ENCODE data around the gene MED13. TPM values are rescaled to one million over a fixed set of nuclear protein-coding genes. Genes with fewer than 3 reads are reported as not detected.

The MED13 gene
- polyA plus RNA-seq, 3 donors, result 2.1 to 32.0 (median 5.0) TPM

GRCh38 chr17:62089334-62089733 is 24.3 kb upstream of the MED13 start:
- no CpG with 5 or more reads among the region's 3 CpGs for WGBS (ENCODE audit: insufficient coverage)
- Mint-ChIP-seq H3K9me3 (peaks cover 0 to 2% (median 0%) of the 10 kb centered on the region in 7 donors), H3K4me3 (no peak overlapping the region), H3K27ac (no peak overlapping the region), H3K27me3 (ENCODE audit: low read depth in 3 of 3) (peaks cover 2 to 4% (median 2%) of the 10 kb centered on the region in 3 donors), H3K36me3 (no peaks in the 10 kb centered on the region), H3K4me1 (no peaks in the 10 kb centered on the region)
- Histone ChIP-seq H3K4me2 (replicated peaks; ENCODE audit: extremely low read depth, low read length, poor library complexity, severe bottlenecking) (no peak overlapping the region), H2AFZ (ENCODE audit: insufficient read depth, low read depth, low read length, poor library complexity, severe bottlenecking) (no peak overlapping the region), H3K27ac (ENCODE audit: low read depth in 1 of 2, low read length in 2 of 2) (no peak overlapping the region), H3K36me3 (replicated peaks in 1 of 2; ENCODE audit: control insufficient read depth in 1 of 2, insufficient read depth in 2 of 2, low read length in 2 of 2) (no peaks in the 10 kb centered on the region), H3K4me3 (replicated peaks in 1 of 3; ENCODE audit: low read depth in 2 of 3, low read length in 3 of 3) (no peak overlapping the region), H3K9me3 (replicated peaks in 1 of 2; ENCODE audit: control insufficient read depth in 1 of 2, insufficient read depth in 1 of 2, low read length in 2 of 2) (no peaks in the 10 kb centered on the region), H3K79me2 (ENCODE audit: insufficient read depth, low read length) (no peaks in the 10 kb centered on the region), H4K20me1 (ENCODE audit: insufficient read depth, low read length) (no peaks in the 10 kb centered on the region), H3K4me1 (ENCODE audit: control insufficient read depth in 1 of 2, insufficient read depth in 2 of 2, low read length in 2 of 2) (no peaks in the 10 kb centered on the region), H3K27me3 (ENCODE audit: control insufficient read depth in 2 of 2, insufficient read depth in 2 of 2, low read length in 2 of 2) (no peaks in the 10 kb centered on the region), H3K9ac (ENCODE audit: insufficient read depth, low read length, poor library complexity, severe bottlenecking) (no peak overlapping the region)
- intact Hi-C loops (cut with micrococcal nuclease), result no loop called here
- DNase-seq, result no peak
- no peak for TF ChIP-seq CTCF (IDR thresholded peaks at IDR 0.05)

DNA sequence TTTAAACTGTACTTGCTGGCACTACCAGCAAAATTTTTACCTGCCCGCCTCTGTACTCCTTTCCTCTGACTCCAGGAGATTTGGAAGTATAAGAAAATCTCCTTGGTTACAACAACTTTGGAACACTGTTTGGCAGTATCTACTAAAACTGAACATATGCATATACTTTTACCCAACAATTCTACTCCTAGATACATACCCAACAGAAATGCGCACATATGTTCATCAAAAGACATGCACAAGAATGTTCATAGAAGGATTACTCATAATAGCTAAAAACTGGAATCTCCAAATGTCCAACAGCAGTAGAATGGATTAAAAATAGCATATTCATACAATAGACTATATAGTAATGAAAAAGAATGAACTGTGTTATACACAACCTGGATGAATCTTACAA is 21.7 kb upstream of the MED13 start:
- no peak for TF ChIP-seq CTCF (IDR thresholded peaks at IDR 0.05)
- Histone ChIP-seq H3K4me3 (replicated peaks in 1 of 3; ENCODE audit: low read depth in 2 of 3, low read length in 3 of 3) (no peak overlapping the region), H3K79me2 (ENCODE audit: insufficient read depth, low read length) (no peaks in the 10 kb centered on the region), H3K27me3 (ENCODE audit: control insufficient read depth in 2 of 2, insufficient read depth in 2 of 2, low read length in 2 of 2) (no peaks in the 10 kb centered on the region), H3K4me2 (replicated peaks; ENCODE audit: extremely low read depth, low read length, poor library complexity, severe bottlenecking) (no peak overlapping the region), H3K9me3 (replicated peaks in 1 of 2; ENCODE audit: control insufficient read depth in 1 of 2, insufficient read depth in 1 of 2, low read length in 2 of 2) (no peaks in the 10 kb centered on the region), H3K27ac (ENCODE audit: low read depth in 1 of 2, low read length in 2 of 2) (no peak overlapping the region), H2AFZ (ENCODE audit: insufficient read depth, low read depth, low read length, poor library complexity, severe bottlenecking) (no peak overlapping the region), H4K20me1 (ENCODE audit: insufficient read depth, low read length) (no peaks in the 10 kb centered on the region), H3K4me1 (ENCODE audit: control insufficient read depth in 1 of 2, insufficient read depth in 2 of 2, low read length in 2 of 2) (no peaks in the 10 kb centered on the region), H3K36me3 (replicated peaks in 1 of 2; ENCODE audit: control insufficient read depth in 1 of 2, insufficient read depth in 2 of 2, low read length in 2 of 2) (no peaks in the 10 kb centered on the region), H3K9ac (ENCODE audit: insufficient read depth, low read length, poor library complexity, severe bottlenecking) (no peak overlapping the region)
- peaks cover 0 to 2% (median 0%) of the 10 kb centered on the region in 7 donors for H3K9me3 Mint-ChIP-seq
- no peaks in the 10 kb centered on the region for H3K4me1 Mint-ChIP-seq
- H3K27me3 Mint-ChIP-seq (ENCODE audit: low read depth in 3 of 3), result peaks cover 2 to 4% (median 2%) of the 10 kb centered on the region in 3 donors
- no peak for DNase-seq
- H3K4me3 Mint-ChIP-seq, result no peak overlapping the region
- no peak overlapping the region for H3K27ac Mint-ChIP-seq
- no CpG with 5 or more reads among the region's 2 CpGs for WGBS (ENCODE audit: insufficient coverage)
- intact Hi-C loops (cut with micrococcal nuclease), result no loop called here
- H3K36me3 Mint-ChIP-seq, result no peaks in the 10 kb centered on the region

All from CD14-positive monocyte (primary cell).